Kidney (tissue), 14 donors: ENCODE results near the gene INTS2. TPM values are rescaled to one million over a fixed set of nuclear protein-coding genes. Genes with fewer than 3 reads are reported as not detected.

ENCODE experiments used
- DNase-seq, 5 donors: peaks; one replicate each; pipeline ENCODE4 v3.0.0-alpha.2; 2013 to 2020
- FAIRE-seq: peaks from 2 replicates; lab custom pipeline; 2012; peaks lifted over from hg19 to GRCh38; lab: Jason Lieb, UNC
- H3K27ac ChIP-seq, 2 donors: one replicate each; pipeline ENCODE4 v1.7.0; 2013; ENCODE audit warnings: low read depth in 2 of 2, low read length in 2 of 2, inconsistent platforms in 1 of 2
- H3K27me3 ChIP-seq: one replicate; pipeline ENCODE4 v1.7.1; 2013; ENCODE audit warnings: low read length, inconsistent platforms; ENCODE audit not compliant: control insufficient read depth, insufficient read depth
- H3K36me3 ChIP-seq, 3 donors: one replicate each; pipeline versions ENCODE4 v1.7.0 to v1.7.1; 2013; ENCODE audit warnings: low read length in 3 of 3, control low read depth in 1 of 3, inconsistent platforms in 1 of 3; ENCODE audit not compliant: insufficient read depth in 3 of 3, control insufficient read depth in 2 of 3
- H3K4me1 ChIP-seq, 3 donors: one replicate each; pipeline versions ENCODE4 v1.7.0 to v1.7.1; 2013; ENCODE audit warnings: low read length in 3 of 3, inconsistent platforms in 1 of 3, low read depth in 1 of 3; ENCODE audit not compliant: control insufficient read depth in 2 of 3, insufficient read depth in 2 of 3
- H3K4me3 ChIP-seq, 3 donors: one replicate each; pipeline versions ENCODE4 v1.7.0 to v1.8.1; 2013; ENCODE audit warnings: low read length in 3 of 3, control low read depth in 1 of 3, inconsistent platforms in 1 of 3
- H3K9ac ChIP-seq, 3 donors: one replicate each; pipeline versions ENCODE4 v1.7.0 to v1.7.1; 2013; ENCODE audit warnings: low read length in 3 of 3, control low read depth in 1 of 3, inconsistent platforms in 1 of 3
- H3K9me3 ChIP-seq, 3 donors: one replicate each; pipeline versions ENCODE4 v1.7.0 to v1.7.1; 2013; ENCODE audit warnings: low read length in 3 of 3, control low read depth in 1 of 3, inconsistent platforms in 1 of 3; ENCODE audit not compliant: control insufficient read depth in 2 of 3, insufficient read depth in 1 of 3
- CTCF ChIP-seq: IDR thresholded peaks from 3 replicates; pipeline ENCODE4 v1.5.1; 2012; ENCODE audit warnings: mild to moderate bottlenecking, moderate library complexity, borderline replicate concordance; ENCODE audit not compliant: insufficient read depth; ENCODE audit errors: extremely low read depth
- intact Hi-C: fragments of 100-400 bp; cut with DNase I; formaldehyde crosslinking; loops from one replicate; pipeline ENCODE4 v1.11.1; 2022
- polyA plus RNA-seq: library from polyadenylated mRNA; stranded (reverse); fragments of 350-450 nt; fragmentation: Illumina TruSeq; extraction: RNeasy Lipid Tissue Mini Kit (QIAGEN cat#74804); gene quantifications from one replicate; pipeline ENCODE4 v1.2.3, GENCODE V29; 2014; ENCODE audit warnings: low read depth, low replicate concordance; ENCODE audit not compliant: insufficient read depth
- total RNA-seq: library from RNA; stranded (reverse); fragmentation: NEBNext Ultra II Directional; extraction: Animal tissue kit (Norgen Biotek cat#: 25700); gene quantifications from one replicate; pipeline ENCODE4 v1.2.1, GENCODE V29; 2021
- donor health status: control.
- donor health status: control.
- donor health status: control.
- donor health status: control.
- donor health status: control.
- donor health status: DM: yes; HTN: yes; CAD: no.
- donor health status: Normal renal cell carcinoma (clear cell type).

The INTS2 gene
- total and polyA plus RNA-seq, 2 donors from 2014 or later = 2.2 to 13.4 TPM

GRCh38 chr17:61972311-61972710 is 44.5 kb upstream of the INTS2 start:
- Histone ChIP-seq H3K9ac (no peak overlapping the region), H3K36me3 (peaks cover 4 to 24% (median 11%) of the 10 kb centered on the region in 3 donors), H3K27ac (no peak overlapping the region), H3K9me3 (no peaks in the 10 kb centered on the region), H3K4me1 (no peaks in the 10 kb centered on the region), H3K4me3 (no peak overlapping the region), H3K27me3 (no peaks in the 10 kb centered on the region)
- no peak for TF ChIP-seq CTCF
- no peak for FAIRE-seq
- intact Hi-C loops = no loop called here
- no peak for DNase-seq

GRCh38 chr17:61970030-61970429 is 42.2 kb upstream of the INTS2 start:
- DNase-seq = no peak
- Histone ChIP-seq H3K9me3 (no peaks in the 10 kb centered on the region), H3K4me1 (no peaks in the 10 kb centered on the region), H3K36me3 (peaks cover 3 to 29% (median 18%) of the 10 kb centered on the region in 3 donors), H3K4me3 (no peak overlapping the region), H3K9ac (no peak overlapping the region), H3K27me3 (no peaks in the 10 kb centered on the region), H3K27ac (no peak overlapping the region)
- FAIRE-seq = no peak
- intact Hi-C loops = no loop called here
- TF ChIP-seq CTCF = no peak

- Histone ChIP-seq H3K9ac (no peak overlapping the region), H3K9me3 (no peaks in the 10 kb centered on the region), H3K36me3 (peaks cover 5 to 37% (median 22%) of the 10 kb centered on the region in 3 donors), H3K4me3 (no peak overlapping the region), H3K27me3 (no peaks in the 10 kb centered on the region), H3K4me1 (no peaks in the 10 kb centered on the region), H3K27ac (no peak overlapping the region)
- intact Hi-C loops = no loop called here
- FAIRE-seq (no peak), DNase-seq (no peak)
- no peak for TF ChIP-seq CTCF
Observed at GRCh38 chr17:61968757-61969156, 41.0 kb upstream of the INTS2 start.

- Histone ChIP-seq H3K9ac (no peak overlapping the region), H3K27ac (no peak overlapping the region), H3K27me3 (no peaks in the 10 kb centered on the region), H3K4me3 (no peak overlapping the region), H3K4me1 (no peaks in the 10 kb centered on the region), H3K9me3 (no peaks in the 10 kb centered on the region), H3K36me3 (peaks cover 5 to 44% (median 26%) of the 10 kb centered on the region in 3 donors)
- DNase-seq = no peak
- intact Hi-C loops = no loop called here
- TF ChIP-seq CTCF = no peak
- no peak for FAIRE-seq
Observed at GRCh38 chr17:61967729-61968128, 39.9 kb upstream of the INTS2 start.
